ENCODE measurements around the gene SLC66A1.

SLC66A1 gene

GRCh38 chr1:19360016-19360415, 47.9 kb downstream of the SLC66A1 start:
- TF ChIP-seq CTCF (conservative IDR thresholded peaks at IDR 0.05; ENCODE audit: low read length), result no peak
- H3K4me3 ChIP-seq (ENCODE audit: low read length), result no peak overlapping the region
- no peak for DNase-seq (ENCODE audit: low read depth)

GRCh38 chr1:19360432-19360831, 48.3 kb downstream of the SLC66A1 start:
- TF ChIP-seq CTCF (conservative IDR thresholded peaks at IDR 0.05; ENCODE audit: low read length), result no peak
- H3K4me3 ChIP-seq (ENCODE audit: low read length), result no peak overlapping the region
- no peak for DNase-seq (ENCODE audit: low read depth)

GRCh38 chr1:19360843-19361610, 48.9 kb downstream of the SLC66A1 start:
- no peak for TF ChIP-seq CTCF (conservative IDR thresholded peaks at IDR 0.05; ENCODE audit: low read length)
- H3K4me3 ChIP-seq (ENCODE audit: low read length), result no peak overlapping the region
- no peak for DNase-seq (ENCODE audit: low read depth)

- TF ChIP-seq CTCF (conservative IDR thresholded peaks at IDR 0.05; ENCODE audit: low read length), result no peak
- no peak overlapping the region for H3K4me3 ChIP-seq (ENCODE audit: low read length)
- peak; percentile 58 for DNase-seq (ENCODE audit: low read depth)
These were observed 49.6 kb downstream of the SLC66A1 start for GRCh38 chr1:19361611-19362147.

GRCh38 chr1:19363536-19364152, 51.5 kb downstream of the SLC66A1 start:
- no peak for TF ChIP-seq CTCF (conservative IDR thresholded peaks at IDR 0.05; ENCODE audit: low read length)
- DNase-seq (ENCODE audit: low read depth), result no peak
- H3K4me3 ChIP-seq (ENCODE audit: low read length), result no peak overlapping the region

GRCh38 chr1:19365721-19366120, 53.6 kb downstream of the SLC66A1 start:
- no peak overlapping the region for H3K4me3 ChIP-seq (ENCODE audit: low read length)
- peak; percentile 48 for DNase-seq (ENCODE audit: low read depth)
- no peak for TF ChIP-seq CTCF (conservative IDR thresholded peaks at IDR 0.05; ENCODE audit: low read length)
